DMS153 (cell line): Measurements from ENCODE around the gene STIM1.
A peak's percentile ranks its signal among the peaks of the same experiment; 100 is the strongest.

Experiments
- DNase-seq: peaks from one replicate; lab custom pipeline; 2025; lab: John Stamatoyannopoulos, UW

Gene STIM1

GRCh38 chr11:3830730-3831129 lies 24.7 kb upstream of the STIM1 start:
- no peak for DNase-seq

- no peak for DNase-seq
Observed at GRCh38 chr11:3831378-3832239, 23.9 kb upstream of the STIM1 start.

GRCh38 chr11:3832816-3833215 lies 22.6 kb upstream of the STIM1 start:
- no peak for DNase-seq

- DNase-seq: no peak
Observed at GRCh38 chr11:3833449-3833848, 22.0 kb upstream of the STIM1 start.

GRCh38 chr11:3834349-3834663 lies 21.2 kb upstream of the STIM1 start:
- no peak for DNase-seq

GRCh38 chr11:3834664-3835461 lies 20.6 kb upstream of the STIM1 start:
- no peak for DNase-seq

- no peak for DNase-seq
Observed at GRCh38 chr11:3835751-3836150, 19.7 kb upstream of the STIM1 start.

- no peak for DNase-seq
Observed at GRCh38 chr11:3836903-3837302, 18.6 kb upstream of the STIM1 start.

- no peak for DNase-seq
Observed at GRCh38 chr11:3837793-3838192, 17.7 kb upstream of the STIM1 start.

- DNase-seq: no peak
Observed at GRCh38 chr11:3838504-3838903, 17.0 kb upstream of the STIM1 start.

- no peak for DNase-seq
Observed at GRCh38 chr11:3840004-3840869, 15.2 kb upstream of the STIM1 start.

GRCh38 chr11:3840870-3841425 lies 14.5 kb upstream of the STIM1 start, which contains the start of gene RHOG:
Gene RHOG, minus strand, starts transcription at chr11:3840959. Its CDS starts 12,821 bp downstream, at chr11:3828138.
- no peak for DNase-seq

GRCh38 chr11:3841426-3842350 lies 13.8 kb upstream of the STIM1 start:
- DNase-seq: peak; percentile 41

- DNase-seq: no peak
Observed at GRCh38 chr11:3843326-3843725, 12.1 kb upstream of the STIM1 start.

GRCh38 chr11:3845246-3845645 lies 10.2 kb upstream of the STIM1 start:
- DNase-seq: no peak

- DNase-seq: no peak
Observed at GRCh38 chr11:3845670-3846069, 9.8 kb upstream of the STIM1 start.

- no peak for DNase-seq
Observed at GRCh38 chr11:3849297-3849874, 6.1 kb upstream of the STIM1 start.

- no peak for DNase-seq
Observed at GRCh38 chr11:3853545-3853842, 2.0 kb upstream of the STIM1 start.

GRCh38 chr11:3853899-3854659 lies 1.4 kb upstream of the STIM1 start:
- DNase-seq: peak; percentile 26

- no peak for DNase-seq
Observed at GRCh38 chr11:3854660-3854976, 846 bp upstream of the STIM1 start.
